HepG2 (cell line): ENCODE measurements around the gene PYHIN1.

Experiments
- EZH2 ChIP-seq: conservative IDR thresholded peaks from 2 replicates; pipeline ENCODE4 v1.6.1; 2012; ENCODE audit warnings: mild to moderate bottlenecking, low read depth, low read length, moderate library complexity
- ZNF737 ChIP-seq: sonication (generic); formaldehyde crosslinking; IDR thresholded peaks from 2 replicates; pipeline ENCODE4 v1.5.0; 2020; ENCODE audit warnings: missing genetic modification reagents, mild to moderate bottlenecking, borderline replicate concordance

DNA sequence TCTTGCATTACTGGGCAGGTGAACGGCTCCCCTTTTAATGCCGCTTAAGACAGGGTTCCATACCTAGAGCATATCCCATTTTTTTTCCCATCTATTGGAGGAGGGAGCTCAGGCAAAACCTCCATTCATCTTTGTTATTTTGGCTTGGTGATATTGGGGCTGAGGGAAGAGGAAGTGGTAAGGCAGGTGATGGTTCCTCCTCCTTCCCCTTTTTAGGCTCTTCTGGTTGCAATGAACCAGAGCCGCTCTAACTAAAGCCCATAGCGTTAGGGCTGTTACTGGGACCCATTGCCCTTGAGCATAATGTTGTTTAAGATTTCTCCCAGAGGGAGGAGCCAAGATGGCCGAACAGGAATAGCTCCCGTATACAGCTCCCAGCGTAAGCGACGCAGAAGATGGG is 21.1 kb downstream of the PYHIN1 start:
- TF ChIP-seq EZH2, result no peak
- TF ChIP-seq ZNF737 (CRISPR knock-in tag), result no peak
